GM19023 (cell line): ENCODE data around the gene PSME3.
A peak's percentile ranks its signal among the peaks of the same experiment; 100 is the strongest.

ENCODE experiments used
- ATAC-seq: cut with Tn5 transposase; IDR thresholded peaks from one replicate; pipeline ENCODE4 v1.9.1; 2021; ENCODE audit warnings: mild to moderate bottlenecking, moderate library complexity; ENCODE audit not compliant: unreplicated experiment

PSME3 gene

GRCh38 chr17:42814633-42815399, 18.4 kb upstream of the PSME3 start:
- ATAC-seq, result no peak

- ATAC-seq, result no peak
Observed at GRCh38 chr17:42817866-42818265, 15.3 kb upstream of the PSME3 start.

GRCh38 chr17:42818379-42818778, 14.8 kb upstream of the PSME3 start:
- ATAC-seq, result no peak

GRCh38 chr17:42819939-42820535, 13.2 kb upstream of the PSME3 start:
- ATAC-seq, result no peak

GRCh38 chr17:42821176-42821575, 12.0 kb upstream of the PSME3 start:
- no peak for ATAC-seq

GRCh38 chr17:42827472-42827871, 5.7 kb upstream of the PSME3 start:
- ATAC-seq, result no peak

- ATAC-seq, result no peak
Observed at GRCh38 chr17:42830971-42831370, 2.2 kb upstream of the PSME3 start.

- ATAC-seq, result no peak
Observed at GRCh38 chr17:42832213-42832933, 824 bp upstream of the PSME3 start.

GRCh38 chr17:42833767-42834422, 698 bp downstream of the PSME3 start:
- ATAC-seq, result peak; percentile 14

- no peak for ATAC-seq
Observed at GRCh38 chr17:42835732-42836131, 2.5 kb downstream of the PSME3 start.

GRCh38 chr17:42841975-42842685, 8.9 kb downstream of the PSME3 start:
- ATAC-seq, result no peak

GRCh38 chr17:42843358-42843934, 10.2 kb downstream of the PSME3 start:
- no peak for ATAC-seq

GRCh38 chr17:42844271-42844670, 11.1 kb downstream of the PSME3 start, which contains the start of gene AOC2:
AOC2 (plus strand) TSS chr17:42844580; CDS start chr17:42844627, 47 bp downstream.
- no peak for ATAC-seq

- ATAC-seq, result no peak
Observed at GRCh38 chr17:42844761-42845555, 11.8 kb downstream of the PSME3 start.

- no peak for ATAC-seq
Observed at GRCh38 chr17:42845556-42845917, 12.3 kb downstream of the PSME3 start.

- ATAC-seq, result no peak
Observed at GRCh38 chr17:42845918-42846593, 12.9 kb downstream of the PSME3 start.

- no peak for ATAC-seq
Observed at GRCh38 chr17:42846594-42847280, 13.5 kb downstream of the PSME3 start.

- no peak for ATAC-seq
Observed at GRCh38 chr17:42848093-42848492, 14.9 kb downstream of the PSME3 start.
